ENCODE results near the gene CHMP3. TPM values are rescaled to one million over a fixed set of nuclear protein-coding genes. Genes with fewer than 3 reads are reported as not detected.
"Not testable (repeated sequence)": the region's sequence is repeated elsewhere in the genome, so short reads cannot be mapped to it uniquely, and the experiment has no call there.

The CHMP3 gene
- total RNA-seq, 1 experiment from 2014 or later, result 22.7 TPM

DNA sequence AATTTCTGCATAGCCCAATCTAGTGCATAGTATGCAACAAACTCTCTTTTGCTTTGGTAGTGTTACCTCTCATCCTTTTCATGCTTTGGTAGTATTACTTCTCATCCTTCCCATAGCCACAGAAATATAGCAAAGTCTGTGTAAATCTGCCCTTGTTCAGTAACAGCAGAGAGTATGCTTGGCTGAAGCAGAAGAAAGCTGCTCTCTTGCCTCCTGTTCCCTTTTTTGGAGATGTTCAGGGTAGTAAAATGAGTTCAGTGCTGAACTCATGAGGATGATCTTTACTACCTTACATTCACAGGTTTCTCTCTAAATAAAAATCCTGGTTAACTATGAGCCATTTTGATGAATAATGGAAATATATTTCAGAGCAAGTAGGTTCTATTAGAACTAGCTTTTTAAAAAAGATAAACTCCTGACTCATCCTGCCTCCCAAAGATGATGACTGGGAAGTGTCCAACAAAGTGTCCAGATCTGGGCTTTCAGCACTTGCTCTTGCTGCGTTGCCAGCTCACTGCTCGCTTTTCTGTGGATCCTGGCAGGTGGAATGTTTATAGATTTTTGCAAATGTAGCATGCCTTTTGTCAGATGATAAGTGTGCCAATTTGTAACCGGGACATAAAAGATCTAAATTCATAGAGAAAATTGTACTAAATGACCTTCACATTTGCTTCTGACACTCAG lies 29.4 kb upstream of the CHMP3 start:
- no peak overlapping the region for H3K4me3 Mint-ChIP-seq
- H3K9me3 Mint-ChIP-seq, result peaks cover 10% of the 10 kb centered on the region
- ChIA-PET CTCF (no interaction called here), POLR2A (no interaction called here)
- peaks cover 2% of the 10 kb centered on the region; the same call in 1 of the 2 replicates for H3K27me3 Mint-ChIP-seq (ENCODE audit: low read depth)
- H3K27ac Mint-ChIP-seq, result no peak overlapping the region
- H3K36me3 Mint-ChIP-seq, result no peaks in the 10 kb centered on the region
- ATAC-seq (no peak), DNase-seq (ENCODE audit: low spot score) (no peak)
- no peak for TF ChIP-seq CREB1 (CRISPR knock-in tag; IDR thresholded peaks at IDR 0.05)
- TF ChIP-seq, protein P1, sequence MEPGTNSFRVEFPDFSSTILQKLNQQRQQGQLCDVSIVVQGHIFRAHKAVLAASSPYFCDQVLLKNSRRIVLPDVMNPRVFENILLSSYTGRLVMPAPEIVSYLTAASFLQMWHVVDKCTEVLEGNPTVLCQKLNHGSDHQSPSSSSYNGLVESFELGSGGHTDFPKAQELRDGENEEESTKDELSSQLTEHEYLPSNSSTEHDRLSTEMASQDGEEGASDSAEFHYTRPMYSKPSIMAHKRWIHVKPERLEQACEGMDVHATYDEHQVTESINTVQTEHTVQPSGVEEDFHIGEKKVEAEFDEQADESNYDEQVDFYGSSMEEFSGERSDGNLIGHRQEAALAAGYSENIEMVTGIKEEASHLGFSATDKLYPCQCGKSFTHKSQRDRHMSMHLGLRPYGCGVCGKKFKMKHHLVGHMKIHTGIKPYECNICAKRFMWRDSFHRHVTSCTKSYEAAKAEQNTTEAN (CRISPR knock-in tag; IDR thresholded peaks at IDR 0.05), result no peak
- TF ChIP-seq, protein P2, sequence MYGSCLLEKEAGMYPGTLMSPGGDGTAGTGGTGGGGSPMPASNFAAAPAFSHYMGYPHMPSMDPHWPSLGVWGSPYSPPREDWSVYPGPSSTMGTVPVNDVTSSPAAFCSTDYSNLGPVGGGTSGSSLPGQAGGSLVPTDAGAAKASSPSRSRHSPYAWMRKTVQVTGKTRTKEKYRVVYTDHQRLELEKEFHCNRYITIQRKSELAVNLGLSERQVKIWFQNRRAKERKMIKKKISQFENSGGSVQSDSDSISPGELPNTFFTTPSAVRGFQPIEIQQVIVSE (CRISPR knock-in tag; IDR thresholded peaks at IDR 0.05; ENCODE audit: borderline replicate concordance), result no peak
- TF ChIP-seq, protein P3, sequence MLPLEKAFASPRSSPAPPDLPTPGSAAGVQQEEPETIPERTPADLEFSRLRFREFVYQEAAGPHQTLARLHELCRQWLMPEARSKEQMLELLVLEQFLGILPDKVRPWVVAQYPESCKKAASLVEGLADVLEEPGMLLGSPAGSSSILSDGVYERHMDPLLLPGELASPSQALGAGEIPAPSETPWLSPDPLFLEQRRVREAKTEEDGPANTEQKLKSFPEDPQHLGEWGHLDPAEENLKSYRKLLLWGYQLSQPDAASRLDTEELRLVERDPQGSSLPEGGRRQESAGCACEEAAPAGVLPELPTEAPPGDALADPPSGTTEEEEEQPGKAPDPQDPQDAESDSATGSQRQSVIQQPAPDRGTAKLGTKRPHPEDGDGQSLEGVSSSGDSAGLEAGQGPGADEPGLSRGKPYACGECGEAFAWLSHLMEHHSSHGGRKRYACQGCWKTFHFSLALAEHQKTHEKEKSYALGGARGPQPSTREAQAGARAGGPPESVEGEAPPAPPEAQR (CRISPR knock-in tag; IDR thresholded peaks at IDR 0.05), result no peak
- TF ChIP-seq HMGA2 (CRISPR knock-in tag; IDR thresholded peaks at IDR 0.05), result no peak
- no peak for TF ChIP-seq TEAD4 (CRISPR knock-in tag; IDR thresholded peaks at IDR 0.05)
- TF ChIP-seq, protein P4, sequence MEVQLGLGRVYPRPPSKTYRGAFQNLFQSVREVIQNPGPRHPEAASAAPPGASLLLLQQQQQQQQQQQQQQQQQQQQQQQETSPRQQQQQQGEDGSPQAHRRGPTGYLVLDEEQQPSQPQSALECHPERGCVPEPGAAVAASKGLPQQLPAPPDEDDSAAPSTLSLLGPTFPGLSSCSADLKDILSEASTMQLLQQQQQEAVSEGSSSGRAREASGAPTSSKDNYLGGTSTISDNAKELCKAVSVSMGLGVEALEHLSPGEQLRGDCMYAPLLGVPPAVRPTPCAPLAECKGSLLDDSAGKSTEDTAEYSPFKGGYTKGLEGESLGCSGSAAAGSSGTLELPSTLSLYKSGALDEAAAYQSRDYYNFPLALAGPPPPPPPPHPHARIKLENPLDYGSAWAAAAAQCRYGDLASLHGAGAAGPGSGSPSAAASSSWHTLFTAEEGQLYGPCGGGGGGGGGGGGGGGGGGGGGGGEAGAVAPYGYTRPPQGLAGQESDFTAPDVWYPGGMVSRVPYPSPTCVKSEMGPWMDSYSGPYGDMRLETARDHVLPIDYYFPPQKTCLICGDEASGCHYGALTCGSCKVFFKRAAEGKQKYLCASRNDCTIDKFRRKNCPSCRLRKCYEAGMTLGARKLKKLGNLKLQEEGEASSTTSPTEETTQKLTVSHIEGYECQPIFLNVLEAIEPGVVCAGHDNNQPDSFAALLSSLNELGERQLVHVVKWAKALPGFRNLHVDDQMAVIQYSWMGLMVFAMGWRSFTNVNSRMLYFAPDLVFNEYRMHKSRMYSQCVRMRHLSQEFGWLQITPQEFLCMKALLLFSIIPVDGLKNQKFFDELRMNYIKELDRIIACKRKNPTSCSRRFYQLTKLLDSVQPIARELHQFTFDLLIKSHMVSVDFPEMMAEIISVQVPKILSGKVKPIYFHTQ (CRISPR knock-in tag; IDR thresholded peaks at IDR 0.05), result no peak
- no peak for TF ChIP-seq ELF4 (CRISPR knock-in tag; IDR thresholded peaks at IDR 0.05; ENCODE audit: low read depth)
- TF ChIP-seq GRHL2 (CRISPR knock-in tag; IDR thresholded peaks at IDR 0.05; ENCODE audit: insufficient replicate concordance, severe bottlenecking), result no peak
- TF ChIP-seq ZNF317 (CRISPR knock-in tag; IDR thresholded peaks at IDR 0.05; ENCODE audit: borderline replicate concordance, low read depth), result no peak
- TF ChIP-seq, protein P5, sequence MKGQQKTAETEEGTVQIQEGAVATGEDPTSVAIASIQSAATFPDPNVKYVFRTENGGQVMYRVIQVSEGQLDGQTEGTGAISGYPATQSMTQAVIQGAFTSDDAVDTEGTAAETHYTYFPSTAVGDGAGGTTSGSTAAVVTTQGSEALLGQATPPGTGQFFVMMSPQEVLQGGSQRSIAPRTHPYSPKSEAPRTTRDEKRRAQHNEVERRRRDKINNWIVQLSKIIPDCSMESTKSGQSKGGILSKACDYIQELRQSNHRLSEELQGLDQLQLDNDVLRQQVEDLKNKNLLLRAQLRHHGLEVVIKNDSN (CRISPR knock-in tag; IDR thresholded peaks at IDR 0.05), result no peak
- no peak for TF ChIP-seq ZNF671 (CRISPR knock-in tag; IDR thresholded peaks at IDR 0.05)
- TF ChIP-seq, protein P6, sequence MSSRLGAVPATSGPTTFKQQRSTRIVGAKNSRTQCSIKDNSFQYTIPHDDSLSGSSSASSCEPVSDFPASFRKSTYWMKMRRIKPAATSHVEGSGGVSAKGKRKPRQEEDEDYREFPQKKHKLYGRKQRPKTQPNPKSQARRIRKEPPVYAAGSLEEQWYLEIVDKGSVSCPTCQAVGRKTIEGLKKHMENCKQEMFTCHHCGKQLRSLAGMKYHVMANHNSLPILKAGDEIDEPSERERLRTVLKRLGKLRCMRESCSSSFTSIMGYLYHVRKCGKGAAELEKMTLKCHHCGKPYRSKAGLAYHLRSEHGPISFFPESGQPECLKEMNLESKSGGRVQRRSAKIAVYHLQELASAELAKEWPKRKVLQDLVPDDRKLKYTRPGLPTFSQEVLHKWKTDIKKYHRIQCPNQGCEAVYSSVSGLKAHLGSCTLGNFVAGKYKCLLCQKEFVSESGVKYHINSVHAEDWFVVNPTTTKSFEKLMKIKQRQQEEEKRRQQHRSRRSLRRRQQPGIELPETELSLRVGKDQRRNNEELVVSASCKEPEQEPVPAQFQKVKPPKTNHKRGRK (CRISPR knock-in tag; IDR thresholded peaks at IDR 0.05; ENCODE audit: borderline replicate concordance), result no peak
- TF ChIP-seq FOXK1 (CRISPR knock-in tag; IDR thresholded peaks at IDR 0.05), result no peak
- no peak for TF ChIP-seq NR2C2 (CRISPR knock-in tag; IDR thresholded peaks at IDR 0.05)
- no peak for TF ChIP-seq JAZF1 (CRISPR knock-in tag; IDR thresholded peaks at IDR 0.05)
- TF ChIP-seq, protein P7, sequence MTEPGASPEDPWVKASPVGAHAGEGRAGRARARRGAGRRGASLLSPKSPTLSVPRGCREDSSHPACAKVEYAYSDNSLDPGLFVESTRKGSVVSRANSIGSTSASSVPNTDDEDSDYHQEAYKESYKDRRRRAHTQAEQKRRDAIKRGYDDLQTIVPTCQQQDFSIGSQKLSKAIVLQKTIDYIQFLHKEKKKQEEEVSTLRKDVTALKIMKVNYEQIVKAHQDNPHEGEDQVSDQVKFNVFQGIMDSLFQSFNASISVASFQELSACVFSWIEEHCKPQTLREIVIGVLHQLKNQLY (CRISPR knock-in tag; IDR thresholded peaks at IDR 0.05), result no peak
- TF ChIP-seq, protein P8, sequence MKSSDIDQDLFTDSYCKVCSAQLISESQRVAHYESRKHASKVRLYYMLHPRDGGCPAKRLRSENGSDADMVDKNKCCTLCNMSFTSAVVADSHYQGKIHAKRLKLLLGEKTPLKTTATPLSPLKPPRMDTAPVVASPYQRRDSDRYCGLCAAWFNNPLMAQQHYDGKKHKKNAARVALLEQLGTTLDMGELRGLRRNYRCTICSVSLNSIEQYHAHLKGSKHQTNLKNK (CRISPR knock-in tag; IDR thresholded peaks at IDR 0.05), result no peak
- TF ChIP-seq IRF2 (CRISPR knock-in tag; IDR thresholded peaks at IDR 0.05; ENCODE audit: borderline replicate concordance, low read depth), result no peak
- peaks cover 4% of the 10 kb centered on the region; the same call in 1 of the 2 replicates for H3K4me1 Mint-ChIP-seq

DNA sequence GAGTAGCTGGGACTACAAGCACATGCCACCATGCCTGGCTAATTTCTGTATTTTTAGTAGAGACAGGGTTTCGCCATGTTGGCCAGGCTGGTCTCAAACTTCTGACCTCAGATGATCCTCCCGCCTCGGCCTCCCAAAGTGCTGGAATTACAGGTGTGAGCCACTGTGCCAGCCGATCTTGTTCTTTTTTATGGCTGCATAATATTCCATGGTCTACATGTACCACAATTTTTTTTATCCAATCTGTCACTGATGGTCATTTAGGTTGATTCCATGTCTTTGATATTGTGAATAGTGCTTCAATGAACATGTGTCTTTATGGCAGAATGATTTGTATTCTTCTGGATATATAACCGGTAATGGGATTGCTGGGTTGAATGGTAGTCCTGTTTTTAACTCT lies 26.5 kb upstream of the CHMP3 start:
- ATAC-seq; H3K36me3 Mint-ChIP-seq; H3K4me1 Mint-ChIP-seq; DNase-seq (ENCODE audit: low spot score); CTCF ChIA-PET; POLR2A ChIA-PET; H3K27me3 Mint-ChIP-seq (ENCODE audit: low read depth); H3K27ac Mint-ChIP-seq; H3K4me3 Mint-ChIP-seq: not testable (repeated sequence)
- peaks cover 10% of the 10 kb centered on the region for H3K9me3 Mint-ChIP-seq
